SIG-M5 (cell line): ENCODE results near the gene CCDC197.

Experiments used
- DNase-seq: peaks from one replicate; lab custom pipeline; 2025; lab: John Stamatoyannopoulos, UW

The CCDC197 gene

GRCh38 chr14:93961620-93962019 is 35.5 kb upstream of the CCDC197 start:
- DNase-seq: no peak

DNA sequence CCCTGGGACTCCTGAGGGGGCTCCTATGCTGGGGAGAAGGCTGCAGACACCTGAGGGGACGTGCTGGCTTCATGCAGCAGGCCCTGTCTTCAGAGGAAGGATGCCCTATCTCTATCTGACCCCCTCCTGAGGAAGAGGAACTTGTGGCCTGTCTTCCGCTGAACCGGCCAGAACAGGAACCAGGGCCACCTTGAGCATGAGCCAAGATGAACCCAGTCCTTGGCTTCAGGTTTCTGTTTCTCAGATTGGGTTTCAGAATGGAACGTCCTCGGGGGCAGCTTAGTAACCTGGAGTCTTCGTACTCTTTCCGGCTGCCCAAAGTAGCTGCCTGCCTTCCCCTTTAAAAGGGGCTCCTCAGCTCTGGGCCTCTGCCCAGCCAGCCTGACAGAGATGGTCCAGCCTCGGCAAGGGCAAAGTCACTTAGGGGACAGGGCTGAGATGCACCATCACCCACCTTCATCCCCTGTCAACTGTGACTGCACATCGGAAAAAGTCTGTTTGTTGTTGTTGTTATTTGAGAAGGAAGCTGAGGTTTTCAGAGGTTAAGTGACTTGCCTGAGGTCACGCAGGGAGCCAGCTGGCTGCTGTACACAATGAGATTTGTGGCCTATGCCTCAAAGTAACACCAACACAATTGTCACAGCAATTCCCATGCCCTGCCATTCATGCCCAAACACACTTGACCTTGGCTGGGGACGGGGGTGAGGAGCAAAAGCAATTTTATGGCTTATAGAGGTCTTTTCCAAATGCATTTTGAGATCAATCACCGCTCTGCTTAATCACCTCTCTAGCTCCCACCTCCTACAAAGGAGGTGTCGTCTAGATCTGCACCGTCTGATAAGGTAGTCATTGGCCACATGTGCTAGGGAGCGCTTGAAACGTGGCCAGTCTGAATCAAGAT is 34.1 kb upstream of the CCDC197 start:
- peak; percentile 37 for DNase-seq

- DNase-seq: no peak
Measured at GRCh38 chr14:93963692-93964091, 33.4 kb upstream of the CCDC197 start.

- DNase-seq: no peak
Measured at GRCh38 chr14:93964281-93964680, 32.8 kb upstream of the CCDC197 start.

GRCh38 chr14:93964820-93965286 is 32.2 kb upstream of the CCDC197 start:
- no peak for DNase-seq

- no peak for DNase-seq
Measured at GRCh38 chr14:93965287-93965821, 31.7 kb upstream of the CCDC197 start.

DNA sequence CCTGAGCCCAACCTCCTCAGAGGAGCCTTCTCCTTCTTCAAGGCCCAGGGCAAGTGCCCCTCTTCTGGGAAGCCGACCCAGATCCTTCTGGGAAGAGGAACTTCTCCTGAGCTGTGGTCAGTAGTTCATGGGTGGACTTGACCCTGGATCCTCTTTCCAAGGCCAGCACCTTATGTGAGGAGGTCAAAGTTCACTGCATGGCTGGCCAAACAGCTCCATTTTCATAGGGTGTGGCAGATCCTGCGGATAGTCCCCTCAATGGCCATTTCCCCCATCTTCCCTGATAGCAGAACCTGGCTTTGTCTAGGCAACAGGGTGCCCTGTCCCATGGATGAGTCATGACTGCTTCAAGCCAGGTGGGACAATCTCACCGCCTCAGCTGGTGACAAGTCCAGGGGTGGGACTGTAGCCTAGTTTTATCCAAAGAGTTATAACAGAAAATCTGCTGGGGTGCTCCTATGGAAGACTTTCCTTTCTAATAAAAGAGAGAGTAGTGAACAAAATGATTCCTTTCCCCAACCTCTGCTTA is 31.1 kb upstream of the CCDC197 start:
- no peak for DNase-seq

DNA sequence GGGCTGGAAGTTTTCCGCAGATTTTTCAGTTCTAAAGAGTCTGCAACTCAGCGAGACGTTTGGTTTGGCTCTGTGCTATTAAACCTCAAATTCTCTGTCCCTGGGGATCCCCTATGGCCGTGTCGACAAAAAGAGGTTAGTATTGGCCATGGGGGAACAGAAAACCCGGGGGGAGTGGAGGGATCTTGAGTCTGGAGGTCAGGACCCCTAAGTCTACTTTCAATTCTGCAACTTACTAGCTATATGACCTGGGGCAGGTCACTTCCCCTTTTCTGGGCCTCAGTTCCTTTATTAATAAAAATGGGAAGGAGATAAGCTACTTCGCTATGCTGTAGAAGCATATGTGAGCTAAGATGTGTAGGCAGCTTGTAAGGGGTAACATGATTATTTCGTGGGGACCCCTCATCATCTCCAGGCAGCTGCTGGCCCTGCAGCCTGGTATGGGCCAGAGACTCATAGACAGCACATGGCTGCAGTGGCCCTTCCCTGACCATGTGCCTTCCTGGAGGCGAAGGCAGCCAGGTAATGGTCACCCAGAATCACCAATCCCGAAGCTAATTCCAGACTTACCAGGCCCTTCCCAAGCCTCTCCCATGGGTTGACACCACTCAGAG is 29.4 kb upstream of the CCDC197 start:
- no peak for DNase-seq

GRCh38 chr14:93969082-93969828 is 27.8 kb upstream of the CCDC197 start:
- DNase-seq: no peak

GRCh38 chr14:93970585-93970964 is 26.5 kb upstream of the CCDC197 start:
- DNase-seq: no peak

DNA sequence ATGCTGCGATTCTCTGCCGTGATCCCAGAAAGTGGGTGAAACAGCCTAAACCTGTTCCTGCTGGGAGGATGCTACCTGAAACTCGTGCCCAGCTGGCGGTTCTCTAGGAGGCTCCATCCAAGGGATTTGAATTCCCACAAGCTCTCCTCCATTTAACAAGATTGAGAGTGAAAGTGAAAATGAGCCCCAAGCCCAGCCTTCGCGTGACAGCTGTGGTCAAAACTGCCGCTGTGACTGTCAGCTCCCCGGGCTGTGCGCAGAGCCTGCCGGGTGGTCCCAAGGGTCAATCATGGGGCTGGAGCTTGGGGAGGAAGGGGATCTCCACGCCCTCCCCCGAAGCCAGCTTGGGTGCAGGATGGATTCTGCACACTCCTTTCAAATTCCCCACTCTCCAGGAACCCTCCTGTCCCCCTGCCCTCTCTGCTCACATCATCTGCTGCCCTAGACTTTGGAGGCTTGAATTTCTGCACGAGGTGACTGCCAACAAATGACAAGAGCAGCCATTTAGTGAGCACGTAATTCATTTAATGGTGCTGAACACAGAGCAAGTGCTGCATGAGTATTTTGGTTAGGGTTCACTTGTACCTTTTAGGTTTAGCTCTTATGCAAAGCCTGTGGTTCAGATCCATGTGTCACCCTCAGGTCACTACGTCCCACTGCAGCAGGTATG is 26.0 kb upstream of the CCDC197 start:
- DNase-seq: no peak

DNA sequence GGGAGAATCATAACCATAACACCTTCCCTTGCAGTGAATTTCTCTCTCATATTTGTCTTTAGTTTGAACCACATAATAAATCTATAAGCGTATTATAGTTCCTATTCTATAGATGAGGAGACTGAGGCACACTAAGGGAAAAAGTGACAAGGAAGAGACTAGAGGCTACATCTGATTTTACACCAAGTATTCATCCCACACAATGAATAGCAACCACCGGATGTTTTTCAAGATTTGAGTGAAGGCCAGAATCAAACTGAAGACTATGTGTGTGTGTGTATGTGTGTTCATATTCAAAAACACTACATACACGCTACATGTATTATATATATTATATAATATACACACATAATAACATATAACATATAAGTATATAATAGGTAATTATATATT is 25.5 kb upstream of the CCDC197 start:
- no peak for DNase-seq

- no peak for DNase-seq
Measured at GRCh38 chr14:93972618-93973205, 24.4 kb upstream of the CCDC197 start.

DNA sequence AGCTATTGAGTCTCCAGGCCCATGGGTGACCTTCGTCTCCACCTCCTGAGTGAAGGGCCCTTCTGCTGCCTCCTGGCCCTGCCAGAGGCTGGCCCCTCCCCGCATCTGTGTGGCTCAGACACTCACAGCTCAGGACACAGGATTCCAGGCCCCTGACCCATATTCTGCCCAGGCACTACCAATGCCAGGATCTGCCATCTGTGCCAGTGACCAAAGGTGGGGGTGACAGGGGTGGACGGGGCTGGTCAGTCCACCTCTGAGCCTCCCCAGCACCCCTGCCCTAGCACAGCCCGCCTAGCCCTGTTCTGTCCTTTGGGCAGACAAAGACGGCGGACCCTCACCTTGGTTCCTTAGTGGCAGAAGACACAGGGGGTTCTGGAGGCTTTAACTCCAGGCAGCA is 23.5 kb upstream of the CCDC197 start:
- no peak for DNase-seq

- DNase-seq: no peak
Measured at GRCh38 chr14:93974299-93974698, 22.8 kb upstream of the CCDC197 start.

DNA sequence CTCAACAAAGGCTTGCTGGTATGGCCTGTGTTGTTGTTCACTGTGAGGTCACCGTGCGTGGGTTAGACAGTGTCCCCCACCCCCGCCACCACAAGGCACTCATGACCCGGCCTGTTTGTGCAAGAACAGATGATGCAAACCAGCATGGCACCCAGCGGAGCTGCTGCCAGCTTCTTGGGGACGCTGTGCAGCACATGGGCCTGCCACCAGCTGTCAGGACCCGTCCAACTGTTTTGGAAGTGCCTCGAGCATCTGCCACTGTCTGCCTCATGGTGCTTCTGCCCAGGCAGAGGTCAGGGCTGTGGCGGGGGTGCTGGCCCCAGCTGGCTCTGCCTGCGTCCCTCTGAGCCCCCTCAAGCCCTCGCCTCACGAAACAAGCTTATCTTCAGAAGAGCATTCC is 22.3 kb upstream of the CCDC197 start:
- no peak for DNase-seq

- DNase-seq: no peak
Measured at GRCh38 chr14:93975791-93976476, 21.2 kb upstream of the CCDC197 start.

GRCh38 chr14:93976477-93977057 is 20.5 kb upstream of the CCDC197 start, which contains the start of gene ASB2:
Gene ASB2, minus strand, starts transcription at chr14:93976570. Its CDS starts 12,031 bp downstream, at chr14:93964539.
- DNase-seq: no peak

GRCh38 chr14:93977171-93977570 is 19.9 kb upstream of the CCDC197 start:
- no peak for DNase-seq
